Thymus (tissue), 11 donors: Measurements from ENCODE around the gene CBX8. TPM values are rescaled to one million over a fixed set of nuclear protein-coding genes. Genes with fewer than 3 reads are reported as not detected.

ENCODE experiments used
- DNase-seq, 9 donors: peaks; one replicate each; pipeline ENCODE4 v3.0.0-alpha.2; 2013; ENCODE audit warnings: low spot score in 9 of 9, low read depth in 6 of 9, missing footprints in 1 of 9
- H3K27ac ChIP-seq, 2 donors: one replicate each; pipeline ENCODE4 v1.5.1; 2013; ENCODE audit warnings: control low read depth in 1 of 2, low read depth in 1 of 2, low read length in 1 of 2, mild to moderate bottlenecking in 1 of 2, moderate library complexity in 1 of 2
- H3K27me3 ChIP-seq, 2 donors: one replicate each; pipeline ENCODE4 v1.5.1; 2013; ENCODE audit warnings: low read length in 1 of 2; ENCODE audit not compliant: control insufficient read depth in 2 of 2, insufficient read depth in 1 of 2
- H3K36me3 ChIP-seq, 2 donors: one replicate each; pipeline ENCODE4 v1.5.1; 2013; ENCODE audit warnings: low read length in 1 of 2, mild to moderate bottlenecking in 1 of 2, moderate library complexity in 1 of 2; ENCODE audit not compliant: control insufficient read depth in 2 of 2, insufficient read depth in 2 of 2
- H3K4me1 ChIP-seq, 2 donors: one replicate each; pipeline ENCODE4 v1.5.1; 2013; ENCODE audit warnings: low read length in 2 of 2; ENCODE audit not compliant: control insufficient read depth in 2 of 2, insufficient read depth in 2 of 2
- H3K4me3 ChIP-seq, 2 donors: one replicate each; pipeline ENCODE4 v1.5.1; 2013; ENCODE audit warnings: low read length in 2 of 2, control low read depth in 1 of 2, mild to moderate bottlenecking in 1 of 2
- H3K9me3 ChIP-seq, 2 donors: one replicate each; pipeline ENCODE4 v1.5.1; 2013; ENCODE audit warnings: low read length in 1 of 2, mild to moderate bottlenecking in 1 of 2; ENCODE audit not compliant: control insufficient read depth in 2 of 2, insufficient read depth in 1 of 2
- WGBS: extraction: QIAGEN DNeasy Blood & Tissue Kit; methylation state at CpG from one replicate; pipeline ENCODE4 v1.1.7; 2013; 5-methylcytosine and 5-hydroxymethylcytosine counted together
- polyA plus RNA-seq: library from polyadenylated mRNA; stranded (reverse); fragments of 200-250 nt; gene quantifications from one replicate; pipeline ENCODE4 v1.2.3, GENCODE V29; 2013
- total RNA-seq: library from RNA; stranded (reverse); fragments of 120-200 nt; gene quantifications from one replicate; pipeline ENCODE4 v1.2.4, GENCODE V29; 2013
- donor health status: healthy.

The CBX8 gene
- total and polyA plus RNA-seq, 2 donors = 7.4 to 12.8 TPM

- H3K27ac ChIP-seq = peak overlapping the region in 1 of 2 donors; percentile 9
- H3K27me3 ChIP-seq = peaks cover 17 to 26% of the 10 kb centered on the region in 2 donors
- H3K4me1 ChIP-seq = peaks cover 35 to 48% of the 10 kb centered on the region in 2 donors
- WGBS = 85% methylated on average over 10 of the region's 10 CpGs
- peaks cover 17 to 36% of the 10 kb centered on the region in 2 donors for H3K36me3 ChIP-seq
- no peak for DNase-seq
- H3K9me3 ChIP-seq = peaks cover 0 to 5% of the 10 kb centered on the region in 2 donors
- H3K4me3 ChIP-seq = peak overlapping the region in 1 of 2 donors; percentile 72
Observed at GRCh38 chr17:79779661-79780365, 17.1 kb downstream of the CBX8 start.

DNA sequence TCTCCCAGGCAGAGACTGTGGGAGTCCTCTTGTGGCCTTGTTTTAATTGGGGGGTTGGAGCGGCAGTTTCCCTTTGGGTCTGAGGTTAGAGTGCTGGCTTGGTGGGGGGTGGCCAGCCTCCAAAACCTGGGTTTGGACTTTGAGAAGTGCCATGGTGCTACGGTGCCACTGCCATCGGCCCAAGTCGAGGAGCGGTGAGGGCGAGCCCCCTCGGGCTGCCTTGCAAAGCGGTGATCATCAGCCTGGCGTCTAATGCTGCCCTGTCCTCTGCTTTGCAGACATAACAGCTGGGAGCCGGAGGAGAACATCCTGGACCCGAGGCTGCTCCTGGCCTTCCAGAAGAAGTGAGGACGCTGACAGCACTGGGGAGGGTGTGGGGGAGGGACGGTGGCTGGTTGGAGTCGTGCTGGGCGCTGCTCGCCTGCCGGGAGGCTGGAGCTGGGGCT is 17.8 kb downstream of the CBX8 start:
- Histone ChIP-seq H3K27ac (peak overlapping the region in 1 of 2 donors; percentile 21), H3K4me1 (peaks cover 35 to 48% of the 10 kb centered on the region in 2 donors)
- WGBS = 28% methylated on average over 17 of the region's 17 CpGs

GRCh38 chr17:79778504-79779083 is 18.3 kb downstream of the CBX8 start:
- Histone ChIP-seq H3K27me3 (peaks cover 20 to 36% of the 10 kb centered on the region in 2 donors), H3K9me3 (peaks cover 0 to 5% of the 10 kb centered on the region in 2 donors), H3K4me3 (peak overlapping the region; percentile 72 to 83), H3K36me3 (peaks cover 5 to 23% of the 10 kb centered on the region in 2 donors), H3K27ac (peak overlapping the region in 1 of 2 donors; percentile 21), H3K4me1 (peaks cover 35 to 48% of the 10 kb centered on the region in 2 donors)
- peak in 1 of 9 donors; percentile 66 for DNase-seq
- WGBS = under 1% methylated on average over 49 of the region's 49 CpGs

More for the DNA sequence above, 17.8 kb downstream of the CBX8 start:
- Histone ChIP-seq H3K9me3 (peaks cover 0 to 5% of the 10 kb centered on the region in 2 donors), H3K27me3 (peaks cover 20 to 32% of the 10 kb centered on the region in 2 donors), H3K4me3 (peak overlapping the region; percentile 72 to 83), H3K36me3 (peaks cover 10 to 29% of the 10 kb centered on the region in 2 donors)
- DNase-seq = no peak

DNA sequence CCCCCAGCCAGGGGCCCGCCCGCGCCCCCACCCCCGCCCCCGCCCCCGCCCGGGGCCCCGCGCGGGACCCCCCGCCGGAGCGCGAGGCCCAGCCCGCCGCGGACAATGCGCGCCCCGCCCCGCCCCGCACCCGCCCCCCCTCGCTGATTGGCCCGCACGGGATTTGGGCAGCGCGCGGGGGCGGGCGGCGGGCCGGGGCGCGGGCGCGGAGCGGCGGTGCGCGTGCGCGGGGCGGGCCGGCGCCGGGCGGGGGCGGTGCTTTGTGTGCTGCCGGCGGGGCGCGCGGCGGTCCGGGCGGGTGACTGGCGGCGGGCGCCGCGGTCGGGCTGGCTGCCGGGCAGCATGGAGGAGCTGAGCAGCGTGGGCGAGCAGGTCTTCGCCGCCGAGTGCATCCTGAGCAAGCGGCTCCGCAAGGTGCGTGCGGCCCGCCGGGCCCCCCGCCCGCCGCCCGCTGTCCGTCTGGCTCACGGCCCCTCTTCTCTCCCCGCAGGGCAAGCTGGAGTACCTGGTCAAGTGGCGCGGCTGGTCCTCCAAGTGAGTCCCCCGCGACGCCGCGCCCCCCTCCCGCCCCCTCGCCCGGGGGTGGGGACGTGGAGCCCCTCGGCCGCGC is 18.9 kb downstream of the CBX8 start, which contains the start of gene CBX2:
Gene CBX2, plus strand, starts transcription at position 255 of the 610 bp plus-strand sequence. Its CDS starts 88 bp downstream, at position 343.
- DNase-seq = peak in 4 of 9 donors; percentile 66 to 85 (median 70)
- peaks cover 0 to 5% of the 10 kb centered on the region in 2 donors for H3K9me3 ChIP-seq
- peak within 1 kb of the TSS; percentile 36 to 61 for H3K27ac ChIP-seq
- peaks cover 20 to 36% of the 10 kb centered on the region in 2 donors for H3K27me3 ChIP-seq
- H3K4me3 ChIP-seq = peak within 1 kb of the TSS; percentile 72 to 83
- peaks cover 3 to 17% of the 10 kb centered on the region in 2 donors for H3K36me3 ChIP-seq
- under 1% methylated on average over 96 of the region's 96 CpGs for WGBS
- H3K4me1 ChIP-seq = peaks cover 35 to 48% of the 10 kb centered on the region in 2 donors

GRCh38 chr17:79777120-79777893 is 19.6 kb downstream of the CBX8 start:
- Histone ChIP-seq H3K4me3 (peak overlapping the region; percentile 50 to 83), H3K9me3 (peaks cover 0 to 1% of the 10 kb centered on the region in 2 donors), H3K36me3 (peaks cover 0 to 11% of the 10 kb centered on the region in 2 donors), H3K4me1 (peaks cover 35 to 44% of the 10 kb centered on the region in 2 donors), H3K27ac (peak overlapping the region in 1 of 2 donors; percentile 61), H3K27me3 (peaks cover 21 to 41% of the 10 kb centered on the region in 2 donors)
- WGBS = 5% methylated on average over 51 of the region's 51 CpGs
- DNase-seq = peak in 1 of 9 donors; percentile 79

DNA sequence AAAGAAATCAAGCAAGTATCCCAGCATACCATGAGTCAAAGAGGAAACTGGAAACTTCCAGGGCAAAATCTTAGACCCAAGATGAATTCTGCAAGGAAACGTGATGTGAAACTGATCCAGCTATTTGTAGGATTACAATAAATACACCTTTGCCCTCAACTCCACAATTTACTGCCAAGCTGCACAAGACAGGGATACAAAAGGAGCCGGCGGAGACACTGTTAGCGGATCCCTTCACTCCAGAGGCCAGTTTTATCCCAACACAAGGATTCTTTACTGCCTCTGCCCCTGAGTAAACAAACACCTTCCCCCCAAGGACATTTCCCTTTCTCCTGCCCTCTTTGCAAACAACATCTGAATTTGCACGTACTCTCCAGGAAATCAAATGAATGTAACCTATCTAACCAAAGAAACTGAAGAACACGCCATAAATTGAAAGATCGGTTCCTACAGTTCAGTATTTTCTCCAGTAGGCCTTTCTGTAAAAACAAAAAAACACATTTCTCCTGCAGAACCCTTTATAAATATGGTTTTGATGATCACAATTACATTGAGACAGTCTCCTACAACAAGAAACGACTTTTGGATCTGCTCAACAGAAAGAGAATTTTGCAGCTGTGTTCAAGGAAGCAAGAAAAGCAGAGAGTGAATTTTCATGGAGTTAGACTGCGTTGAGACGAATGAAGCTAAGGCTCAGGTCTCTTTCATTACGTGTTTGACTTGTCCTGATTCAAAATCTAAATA is 20.3 kb downstream of the CBX8 start:
- no peak overlapping the region for H3K27ac ChIP-seq
- H3K27me3 ChIP-seq = peaks cover 23 to 46% of the 10 kb centered on the region in 2 donors
- H3K4me1 ChIP-seq = peaks cover 31 to 37% of the 10 kb centered on the region in 2 donors
- DNase-seq = no peak
- H3K36me3 ChIP-seq = peaks cover 0 to 4% of the 10 kb centered on the region in 2 donors
- no peaks in the 10 kb centered on the region for H3K9me3 ChIP-seq
- H3K4me3 ChIP-seq = peak overlapping the region in 1 of 2 donors; percentile 83
- WGBS = 57% methylated on average over 11 of the region's 11 CpGs

- Histone ChIP-seq H3K9me3 (no peaks in the 10 kb centered on the region), H3K27me3 (peaks cover 23 to 46% of the 10 kb centered on the region in 2 donors), H3K27ac (no peak overlapping the region), H3K4me1 (peaks cover 25 to 28% of the 10 kb centered on the region in 2 donors), H3K4me3 (no peak overlapping the region), H3K36me3 (peaks cover 0 to 2% of the 10 kb centered on the region in 2 donors)
- no peak for DNase-seq
- 96% methylated on average over 6 of the region's 6 CpGs for WGBS
Observed at GRCh38 chr17:79775632-79776031, 21.2 kb downstream of the CBX8 start.

GRCh38 chr17:79774561-79774975 is 22.3 kb downstream of the CBX8 start:
- no peak for DNase-seq
- no peak overlapping the region for H3K4me3 ChIP-seq
- 95% methylated on average over 8 of the region's 8 CpGs for WGBS
- H3K36me3 ChIP-seq = no peaks in the 10 kb centered on the region
- H3K27ac ChIP-seq = no peak overlapping the region
- no peaks in the 10 kb centered on the region for H3K9me3 ChIP-seq
- peaks cover 23 to 48% of the 10 kb centered on the region in 2 donors for H3K27me3 ChIP-seq
- H3K4me1 ChIP-seq = peaks cover 16 to 17% of the 10 kb centered on the region in 2 donors
